K562 treated with DMSO at 1 percent for 4 hours (cell line): Measurements from ENCODE around the gene SRL. TPM values are rescaled to one million over a fixed set of nuclear protein-coding genes. Genes with fewer than 3 reads are reported as not detected.

Source experiments
- total RNA-seq: library from RNA; unstranded; fragments of 300-600 nt; gene quantifications from 2 replicates; pipeline ENCODE4 v1.2.3, GENCODE V29; 2022; ENCODE audit not compliant: insufficient read depth

SRL gene
- not detected in 2 replicates for total RNA-seq

DNA sequence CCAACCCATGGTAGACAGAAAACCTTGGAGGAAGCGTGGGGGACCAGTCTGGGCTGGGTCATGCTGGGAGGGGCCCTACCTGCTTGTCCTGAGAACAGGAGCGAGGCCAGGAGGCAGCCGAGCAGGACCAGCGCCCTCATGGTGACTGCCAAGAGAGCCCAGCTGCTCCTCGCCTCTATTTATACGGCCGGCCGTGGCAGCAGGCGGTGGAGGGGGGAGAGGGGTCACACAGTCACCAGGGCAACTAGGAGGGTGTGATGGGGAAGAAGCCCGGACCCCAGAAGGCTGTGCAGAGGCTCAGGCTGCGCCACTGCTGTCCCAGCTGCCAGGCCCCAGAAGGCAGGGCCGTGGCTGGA is at the start of gene SRL:
TSS of gene SRL (minus strand) at position 153 of the 356 bp plus-strand sequence. CDS start at position 140, 13 bp downstream.

Other genes with a start within 250 kb of the SRL start
- 0.10 and 0.14 TPM in 2 replicates for gene ADCY9, start 125.6 kb downstream of the SRL start, total RNA-seq
- gene TFAP4, start 30.9 kb upstream of the SRL start, total RNA-seq: 3.4 and 3.7 TPM in 2 replicates
- 11.9 and 15.1 TPM in 2 replicates for gene GLIS2, start 74.0 kb upstream of the SRL start, total RNA-seq
- 106 and 116 TPM in 2 replicates for gene PAM16, start 109.2 kb upstream of the SRL start, total RNA-seq
- 22.7 and 27.5 TPM in 2 replicates for gene VASN, start 129.8 kb upstream of the SRL start, total RNA-seq
- 72.5 and 75.1 TPM in 2 replicates for gene CORO7, start 174.5 kb upstream of the SRL start, total RNA-seq
- gene DNAJA3, start 183.8 kb upstream of the SRL start, total RNA-seq: 55.1 and 63.4 TPM in 2 replicates
- gene NMRAL1, start 232.5 kb upstream of the SRL start, total RNA-seq: 61.3 and 68.3 TPM in 2 replicates
- 53.2 and 64.3 TPM in 2 replicates for gene HMOX2, start 234.3 kb upstream of the SRL start, total RNA-seq